ENCODE data around the gene TMEM253. TPM values are rescaled to one million over a fixed set of nuclear protein-coding genes. Genes with fewer than 3 reads are reported as not detected.

The TMEM253 gene
- total RNA-seq (2022; extraction: Qiagen RNA extraction) = 0.90 to 1.1 TPM (median 0.96 TPM) in 5 replicates

GRCh38 chr14:21100931-21101330, at the start of gene TMEM253:
Gene TMEM253, plus strand, starts transcription at chr14:21101066. Its CDS starts 278 bp downstream, at chr14:21101344.

GRCh38 chr14:21057803-21058675, 42.8 kb upstream of the TMEM253 start, which contains the start of gene RNASE8:
Gene RNASE8, plus strand, starts transcription at chr14:21057822. Its CDS starts 71 bp downstream, at chr14:21057893.

GRCh38 chr14:21070083-21070609, 30.7 kb upstream of the TMEM253 start, which contains the start of gene ARHGEF40:
Gene ARHGEF40, plus strand, starts transcription at chr14:21070304. Its CDS starts 93 bp downstream, at chr14:21070397.

DNA sequence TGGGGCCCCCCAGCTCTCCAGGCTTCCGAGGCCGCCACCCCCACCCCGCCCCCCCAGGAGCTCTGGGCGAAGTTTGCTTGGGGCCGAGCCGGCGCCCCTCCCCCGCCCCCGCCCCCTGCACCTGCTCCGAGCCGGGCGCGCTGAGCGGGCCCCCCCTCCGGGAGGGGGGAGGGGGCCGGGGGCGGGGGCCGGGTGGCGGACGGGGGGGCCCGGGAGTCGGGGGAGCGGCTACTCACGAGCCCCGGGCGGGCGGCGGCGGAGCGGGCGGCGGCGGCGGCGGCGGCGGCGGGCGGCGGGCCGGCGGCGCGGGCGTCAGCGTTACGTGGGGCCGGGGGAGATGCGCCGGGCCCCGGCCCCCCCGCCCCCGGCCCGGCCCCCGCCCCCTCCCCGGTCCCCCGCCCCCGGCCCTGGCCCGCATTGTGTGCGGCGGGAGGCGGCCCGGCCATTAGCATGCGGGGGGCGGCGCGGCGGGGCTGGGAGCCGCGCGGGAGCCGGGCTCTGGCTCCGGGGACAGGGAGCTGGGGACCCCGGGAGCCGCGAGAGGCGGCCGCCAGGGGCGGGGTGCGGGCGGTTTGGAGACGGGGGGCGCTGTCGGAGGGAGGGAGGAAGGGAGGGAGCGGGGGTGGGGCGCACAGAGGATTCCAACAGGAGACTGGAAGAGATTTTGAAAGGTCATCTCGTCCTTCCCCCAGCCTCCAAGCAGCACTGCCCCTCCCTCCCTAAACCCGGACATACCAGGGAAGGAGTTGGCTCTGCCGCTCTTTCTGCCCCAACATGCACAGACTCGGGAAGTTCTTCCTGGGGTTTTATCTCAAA, 2.6 kb upstream of the TMEM253 start, which contains the start of gene ZNF219:
Gene ZNF219 (minus strand): TSS at position 580 of the 816 bp plus-strand sequence. CDS start 5,064 bp downstream, outside the sequence.

Other genes with a start within 250 kb of the TMEM253 start
- not detected in 5 replicates for gene RNASE3, start 209.7 kb upstream of the TMEM253 start, total RNA-seq (2022; extraction: Qiagen RNA extraction)
- gene RNASE2, start 145.6 kb upstream of the TMEM253 start, total RNA-seq (2022; extraction: Qiagen RNA extraction) = not detected in 5 replicates
- gene METTL17, start 111.1 kb upstream of the TMEM253 start, total RNA-seq (2022; extraction: Qiagen RNA extraction) = 64.2 to 74.5 TPM (median 71.2 TPM) in 5 replicates
- gene SLC39A2, start 101.8 kb upstream of the TMEM253 start, total RNA-seq (2022; extraction: Qiagen RNA extraction) = not detected in 5 replicates
- 2.1 to 3.3 TPM (median 2.6 TPM) in 5 replicates for gene NDRG2, start 76.0 kb upstream of the TMEM253 start, total RNA-seq (2022; extraction: Qiagen RNA extraction)
- not detected in 5 replicates for gene TPPP2, start 70.8 kb upstream of the TMEM253 start, total RNA-seq (2022; extraction: Qiagen RNA extraction)
- not detected in 5 replicates for gene RNASE13, start 66.3 kb upstream of the TMEM253 start, total RNA-seq (2022; extraction: Qiagen RNA extraction)
- gene RNASE7, start 58.7 kb upstream of the TMEM253 start, total RNA-seq (2022; extraction: Qiagen RNA extraction) = not detected in 5 replicates
- gene RNASE8, start 43.2 kb upstream of the TMEM253 start, total RNA-seq (2022; extraction: Qiagen RNA extraction) = not detected in 5 replicates
- gene ARHGEF40, start 30.8 kb upstream of the TMEM253 start, total RNA-seq (2022; extraction: Qiagen RNA extraction) = 6.1 to 9.8 TPM (median 9.0 TPM) in 5 replicates
- gene ZNF219, start 2.4 kb upstream of the TMEM253 start, total RNA-seq (2022; extraction: Qiagen RNA extraction) = 16.2 to 30.7 TPM (median 28.5 TPM) in 5 replicates
- gene OR5AU1, start 55.0 kb downstream of the TMEM253 start, total RNA-seq (2022; extraction: Qiagen RNA extraction) = not detected in 5 replicates
- gene HNRNPC, start 168.4 kb downstream of the TMEM253 start, total RNA-seq (2022; extraction: Qiagen RNA extraction) = 867 to 980 TPM (median 927 TPM) in 5 replicates
- gene RPGRIP1, start 179.0 kb downstream of the TMEM253 start, total RNA-seq (2022; extraction: Qiagen RNA extraction) = 0.15 to 0.39 TPM (median 0.25 TPM) in 5 replicates

All from A549 treated with dexamethasone at 1 μM for 4 hours (cell line).